Lower leg skin (tissue), 3 donors: ENCODE results near the gene DRD4.

ENCODE experiments used
- POLR2A ChIP-seq, 2 donors: fragments of 450-650 bp; IDR thresholded peaks; one replicate each; pipeline ENCODE4 v1.6.1; 2016 to 2017; ENCODE audit warnings: antibody characterized with exemption in 2 of 2, mild to moderate bottlenecking in 1 of 2, moderate library complexity in 1 of 2
- TF ChIP-seq, protein P1 (sequence below), 3 donors: fragments of 450-650 bp; IDR thresholded peaks; one replicate each; pipeline ENCODE4 v1.5.1; 2016; ENCODE audit warnings: antibody characterized with exemption in 3 of 3, mild to moderate bottlenecking in 3 of 3, moderate library complexity in 2 of 3

DNA sequence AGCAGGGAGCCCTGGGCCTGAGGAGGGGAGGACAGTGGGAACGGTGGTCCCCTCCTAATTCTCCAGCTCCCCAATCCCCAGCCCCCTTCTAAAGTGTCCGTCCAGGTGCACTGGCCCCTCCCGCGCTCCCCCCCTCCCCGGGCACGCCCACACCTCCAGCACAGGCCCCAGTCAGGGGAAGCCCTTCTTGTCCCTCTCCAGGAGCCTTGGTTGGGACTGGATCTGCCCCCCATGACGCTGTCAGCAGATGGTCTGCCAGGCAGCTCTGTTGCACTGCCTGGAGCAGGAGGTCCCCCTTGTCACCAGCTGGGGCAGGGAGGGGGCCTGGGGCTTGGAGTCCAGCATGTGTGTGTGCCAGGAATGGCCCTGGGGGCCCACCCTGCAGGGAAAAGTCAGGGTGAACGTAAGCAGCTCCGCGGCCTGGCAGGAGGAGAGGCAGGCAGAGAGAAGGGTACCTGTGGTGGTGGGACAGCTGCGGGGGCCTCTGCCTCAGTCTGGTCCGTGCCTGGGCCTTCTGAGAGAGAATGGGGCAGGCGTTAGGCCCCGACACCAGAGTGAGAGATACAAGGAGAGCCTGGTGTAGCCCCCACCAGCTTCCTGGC is 22.9 kb upstream of the DRD4 start:
- TF ChIP-seq, protein P1, sequence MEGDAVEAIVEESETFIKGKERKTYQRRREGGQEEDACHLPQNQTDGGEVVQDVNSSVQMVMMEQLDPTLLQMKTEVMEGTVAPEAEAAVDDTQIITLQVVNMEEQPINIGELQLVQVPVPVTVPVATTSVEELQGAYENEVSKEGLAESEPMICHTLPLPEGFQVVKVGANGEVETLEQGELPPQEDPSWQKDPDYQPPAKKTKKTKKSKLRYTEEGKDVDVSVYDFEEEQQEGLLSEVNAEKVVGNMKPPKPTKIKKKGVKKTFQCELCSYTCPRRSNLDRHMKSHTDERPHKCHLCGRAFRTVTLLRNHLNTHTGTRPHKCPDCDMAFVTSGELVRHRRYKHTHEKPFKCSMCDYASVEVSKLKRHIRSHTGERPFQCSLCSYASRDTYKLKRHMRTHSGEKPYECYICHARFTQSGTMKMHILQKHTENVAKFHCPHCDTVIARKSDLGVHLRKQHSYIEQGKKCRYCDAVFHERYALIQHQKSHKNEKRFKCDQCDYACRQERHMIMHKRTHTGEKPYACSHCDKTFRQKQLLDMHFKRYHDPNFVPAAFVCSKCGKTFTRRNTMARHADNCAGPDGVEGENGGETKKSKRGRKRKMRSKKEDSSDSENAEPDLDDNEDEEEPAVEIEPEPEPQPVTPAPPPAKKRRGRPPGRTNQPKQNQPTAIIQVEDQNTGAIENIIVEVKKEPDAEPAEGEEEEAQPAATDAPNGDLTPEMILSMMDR (IDR thresholded peaks at IDR 0.05) = no peak
- TF ChIP-seq POLR2A (IDR thresholded peaks at IDR 0.05) = no peak
